H9 (cell line): Measurements from ENCODE around the gene CPT1A. TPM values are rescaled to one million over a fixed set of nuclear protein-coding genes. Genes with fewer than 3 reads are reported as not detected.

Experiments used
- DNase-seq: peaks from one replicate; pipeline ENCODE4 v3.0.0-alpha.2; 2017
- H2AFZ ChIP-seq: one replicate; pipeline ENCODE4 v1.6.1; 2013; ENCODE audit warnings: mild to moderate bottlenecking, low read length, control low read depth, moderate library complexity
- H2AK5ac ChIP-seq: 2 replicates; pipeline ENCODE4 v1.6.1; 2013; ENCODE audit warnings: low read length, control low read depth, mixed read lengths; ENCODE audit not compliant: insufficient read length
- H2BK120ac ChIP-seq: one replicate; pipeline ENCODE4 v1.6.1; 2013; ENCODE audit warnings: low read depth, mild to moderate bottlenecking, low read length, control low read depth, inconsistent platforms; ENCODE audit not compliant: poor library complexity, severe bottlenecking
- H2BK12ac ChIP-seq: 2 replicates; pipeline ENCODE4 v1.6.1; 2013; ENCODE audit warnings: low read length, control low read depth, mixed read lengths, low read depth; ENCODE audit not compliant: insufficient read length
- H2BK15ac ChIP-seq: 2 replicates; pipeline ENCODE4 v1.6.1; 2013; ENCODE audit warnings: low read depth, low read length, control low read depth
- H2BK20ac ChIP-seq: one replicate; pipeline ENCODE4 v1.6.1; 2013; ENCODE audit warnings: low read depth, mild to moderate bottlenecking, low read length, control low read depth, inconsistent platforms; ENCODE audit not compliant: poor library complexity, severe bottlenecking
- H2BK5ac ChIP-seq: 2 replicates; pipeline ENCODE4 v1.6.1; 2013; ENCODE audit warnings: low read length, control low read depth, mixed read lengths; ENCODE audit not compliant: insufficient read length
- H3K14ac ChIP-seq: 2 replicates; pipeline ENCODE4 v1.6.1; 2013; ENCODE audit warnings: low read length, control low read depth; ENCODE audit not compliant: insufficient read depth
- H3K18ac ChIP-seq: 2 replicates; pipeline ENCODE4 v1.6.1; 2013; ENCODE audit warnings: low read depth, mild to moderate bottlenecking, mixed read lengths, low read length, control low read depth; ENCODE audit not compliant: insufficient read length
- H3K23ac ChIP-seq: 2 replicates; pipeline ENCODE4 v1.6.1; 2013; ENCODE audit warnings: low read length, control low read depth, mixed read lengths, low read depth; ENCODE audit not compliant: insufficient read length
- H3K23me2 ChIP-seq: 2 replicates; pipeline ENCODE4 v1.6.1; 2013; ENCODE audit warnings: low read depth, mild to moderate bottlenecking, mixed read lengths, low read length, control low read depth; ENCODE audit not compliant: insufficient read length, poor library complexity, severe bottlenecking
- H3K27ac ChIP-seq: 2 replicates; pipeline ENCODE4 v1.5.1; 2013; ENCODE audit warnings: low read length, control low read depth, mixed read lengths, low read depth; ENCODE audit not compliant: insufficient read length
- H3K27me3 ChIP-seq: 2 replicates; pipeline ENCODE4 v1.6.1; 2013; ENCODE audit warnings: low read length, control low read depth, inconsistent platforms; ENCODE audit not compliant: insufficient read depth
- H3K4ac ChIP-seq: 2 replicates; pipeline ENCODE4 v1.6.1; 2013; ENCODE audit warnings: low read depth, mild to moderate bottlenecking, control low read depth, inconsistent platforms, low read length, moderate library complexity
- H3K4me1 ChIP-seq: 2 replicates; pipeline ENCODE4 v1.6.1; 2013; ENCODE audit warnings: low read length, control low read depth, inconsistent platforms; ENCODE audit not compliant: insufficient read depth
- H3K4me2 ChIP-seq: 2 replicates; pipeline ENCODE4 v1.6.1; 2013; ENCODE audit warnings: low read length, control low read depth, mixed read lengths; ENCODE audit not compliant: insufficient read length, insufficient read depth
- H3K56ac ChIP-seq: 2 replicates; pipeline ENCODE4 v1.6.1; 2013; ENCODE audit warnings: low read depth, mild to moderate bottlenecking, mixed read lengths, low read length, control low read depth; ENCODE audit not compliant: insufficient read length
- H3K79me1 ChIP-seq: 2 replicates; pipeline ENCODE4 v1.6.1; 2013; ENCODE audit warnings: low read depth, mild to moderate bottlenecking, moderate library complexity, low read length, control low read depth, inconsistent platforms; ENCODE audit not compliant: insufficient read depth, poor library complexity, severe bottlenecking
- H3K79me2 ChIP-seq: 2 replicates; pipeline ENCODE4 v1.6.1; 2013; ENCODE audit warnings: low read length, control low read depth, inconsistent platforms; ENCODE audit not compliant: insufficient read depth
- H3K9ac ChIP-seq: 2 replicates; pipeline ENCODE4 v1.6.1; 2013; ENCODE audit warnings: low read length, control low read depth, mixed read lengths; ENCODE audit not compliant: insufficient read length; ENCODE audit errors: extremely low read depth
- H3K9me3 ChIP-seq: one replicate; pipeline ENCODE4 v1.6.1; 2013; ENCODE audit warnings: low read depth, low read length, inconsistent platforms; ENCODE audit not compliant: control insufficient read depth
- H3T11ph ChIP-seq: one replicate; pipeline ENCODE4 v1.6.1; 2013; ENCODE audit warnings: mild to moderate bottlenecking, low read length, control low read depth, inconsistent platforms
- H4K20me1 ChIP-seq: one replicate; pipeline ENCODE4 v1.6.1; 2013; ENCODE audit not compliant: control insufficient read depth, insufficient read length, insufficient read depth
- H4K5ac ChIP-seq: 2 replicates; pipeline ENCODE4 v1.6.1; 2013; ENCODE audit warnings: low read depth, mild to moderate bottlenecking, mixed read lengths, low read length, control low read depth; ENCODE audit not compliant: insufficient read length
- H4K8ac ChIP-seq: replicated peaks from 2 replicates; pipeline ENCODE4 v1.6.1; 2013; ENCODE audit warnings: low read length, control low read depth, mixed read lengths, low read depth; ENCODE audit not compliant: insufficient read length
- H4K91ac ChIP-seq: 2 replicates; pipeline ENCODE4 v1.6.1; 2013; ENCODE audit warnings: low read depth, mild to moderate bottlenecking, moderate library complexity, mixed read lengths, low read length, control low read depth; ENCODE audit not compliant: insufficient read length
- H3K27ac Mint-ChIP-seq, 3 experiments: 2 replicates in 2 of 3; 3 replicates in 1 of 3; pipeline ENCODE4 v1.8.0; 2020 to 2021; ENCODE audit warnings: mixed read lengths in 3 of 3, mild to moderate bottlenecking in 1 of 3, moderate library complexity in 1 of 3
- H3K27me3 Mint-ChIP-seq: 2 replicates; pipeline ENCODE4 v1.8.0; 2021; ENCODE audit warnings: low read depth, mild to moderate bottlenecking, moderate library complexity, mixed read lengths
- H3K36me3 Mint-ChIP-seq, 3 experiments: 2 replicates in 2 of 3; 3 replicates in 1 of 3; pipeline ENCODE4 v1.8.0; 2020 to 2021; ENCODE audit warnings: low read depth in 3 of 3, mixed read lengths in 3 of 3; ENCODE audit not compliant: insufficient read depth in 1 of 3
- H3K4me1 Mint-ChIP-seq, 2 experiments: 2 replicates each; pipeline ENCODE4 v1.8.0; 2020; ENCODE audit warnings: mixed read lengths in 2 of 2
- H3K4me3 Mint-ChIP-seq, 2 experiments: 2 replicates in 1 of 2; 3 replicates in 1 of 2; pipeline ENCODE4 v1.8.0; 2020 to 2021; ENCODE audit warnings: mild to moderate bottlenecking in 2 of 2, mixed read lengths in 2 of 2, moderate library complexity in 1 of 2
- H3K9me3 Mint-ChIP-seq, 2 experiments: 2 replicates in 1 of 2; 3 replicates in 1 of 2; pipeline ENCODE4 v1.8.0; 2020; ENCODE audit warnings: mild to moderate bottlenecking in 2 of 2, mixed read lengths in 2 of 2, moderate library complexity in 1 of 2
- CTCF ChIP-seq: fragments of 200-600 bp; sonication (generic); conservative IDR thresholded peaks from 3 replicates; pipeline ENCODE4 v1.8.0; 2021; ENCODE audit warnings: antibody characterized with exemption, mild to moderate bottlenecking
- WGBS: extraction: QIAGEN DNeasy Blood & Tissue Kit; methylation state at CpG from one replicate; pipeline ENCODE4 v1.1.7; 2013; ENCODE audit warnings: missing lambda C conversion rate, low lambda C conversion rate, mixed read lengths; ENCODE audit not compliant: insufficient read length; ENCODE audit errors: extremely low coverage; 5-methylcytosine and 5-hydroxymethylcytosine counted together
- total RNA-seq: library from RNA; stranded (reverse); gene quantifications from 2 replicates; pipeline ENCODE4 v1.2.1, GENCODE V29; 2021

The CPT1A gene
- total RNA-seq, 1 experiment from 2014 or later: 7.5 TPM

GRCh38 chr11:68751331-68751856, 90.3 kb downstream of the CPT1A start, which contains the start of gene TESMIN:
Gene TESMIN, minus strand, starts transcription at chr11:68751520. Its CDS starts 860 bp downstream, at chr11:68750660.
- H3K9me3 Mint-ChIP-seq: no peaks in the 10 kb centered on the region; a peak in 1 of 5 replicates
- Histone ChIP-seq H3K23me2 (peaks cover 13% of the 10 kb centered on the region), H3K79me1 (no peaks in the 10 kb centered on the region), H3K27me3 (no peaks in the 10 kb centered on the region), H3K4me2 (peak within 1 kb of the TSS; percentile 71), H3K14ac (peak within 1 kb of the TSS; percentile 98), H3K4me1 (peaks cover 3% of the 10 kb centered on the region), H2AK5ac (no peak within 1 kb of the TSS), H4K91ac (peak within 1 kb of the TSS; percentile 94), H3K27ac (peak within 1 kb of the TSS; percentile 25), H3K79me2 (no peaks in the 10 kb centered on the region; the same call in 1 of the 2 replicates), H3K9me3 (no peaks in the 10 kb centered on the region), H2BK5ac (peak within 1 kb of the TSS; percentile 15), H3K9ac (peak within 1 kb of the TSS; percentile 74), H4K20me1 (no peaks in the 10 kb centered on the region), H3K56ac (no peak within 1 kb of the TSS), H2AFZ (no peak within 1 kb of the TSS), H3K18ac (peak within 1 kb of the TSS; percentile 80), H2BK12ac (no peak within 1 kb of the TSS), H3T11ph (no peak within 1 kb of the TSS), H2BK15ac (peak within 1 kb of the TSS; percentile 98; the same call in 1 of the 2 replicates), H2BK20ac (no peak within 1 kb of the TSS), H4K5ac (peak within 1 kb of the TSS; percentile 5), H3K4ac (peak within 1 kb of the TSS; percentile 47), H2BK120ac (no peak within 1 kb of the TSS), H3K23ac (no peak within 1 kb of the TSS), H4K8ac (no peak within 1 kb of the TSS)
- H3K4me1 Mint-ChIP-seq: peaks cover 40 to 44% of the 10 kb centered on the region in 2 experiments
- H3K27me3 Mint-ChIP-seq: 0 out of 2 replicates have a peak, but pooled peaks cover 2% of the 10 kb centered on the region
- peak within 1 kb of the TSS in 1 of 3 experiments; percentile 87; a peak in 2 of 7 replicates for H3K27ac Mint-ChIP-seq
- no CpG with 5 or more reads among the region's 42 CpGs for WGBS
- DNase-seq: peak; percentile 96
- no peak for TF ChIP-seq CTCF
- peaks cover 6 to 25% (median 24%) of the 10 kb centered on the region in 3 experiments; a peak in 6 of 7 replicates for H3K36me3 Mint-ChIP-seq
- peak within 1 kb of the TSS; percentile 78 to 86 for H3K4me3 Mint-ChIP-seq
